Measurements from ENCODE around the gene PLD2.

DNA sequence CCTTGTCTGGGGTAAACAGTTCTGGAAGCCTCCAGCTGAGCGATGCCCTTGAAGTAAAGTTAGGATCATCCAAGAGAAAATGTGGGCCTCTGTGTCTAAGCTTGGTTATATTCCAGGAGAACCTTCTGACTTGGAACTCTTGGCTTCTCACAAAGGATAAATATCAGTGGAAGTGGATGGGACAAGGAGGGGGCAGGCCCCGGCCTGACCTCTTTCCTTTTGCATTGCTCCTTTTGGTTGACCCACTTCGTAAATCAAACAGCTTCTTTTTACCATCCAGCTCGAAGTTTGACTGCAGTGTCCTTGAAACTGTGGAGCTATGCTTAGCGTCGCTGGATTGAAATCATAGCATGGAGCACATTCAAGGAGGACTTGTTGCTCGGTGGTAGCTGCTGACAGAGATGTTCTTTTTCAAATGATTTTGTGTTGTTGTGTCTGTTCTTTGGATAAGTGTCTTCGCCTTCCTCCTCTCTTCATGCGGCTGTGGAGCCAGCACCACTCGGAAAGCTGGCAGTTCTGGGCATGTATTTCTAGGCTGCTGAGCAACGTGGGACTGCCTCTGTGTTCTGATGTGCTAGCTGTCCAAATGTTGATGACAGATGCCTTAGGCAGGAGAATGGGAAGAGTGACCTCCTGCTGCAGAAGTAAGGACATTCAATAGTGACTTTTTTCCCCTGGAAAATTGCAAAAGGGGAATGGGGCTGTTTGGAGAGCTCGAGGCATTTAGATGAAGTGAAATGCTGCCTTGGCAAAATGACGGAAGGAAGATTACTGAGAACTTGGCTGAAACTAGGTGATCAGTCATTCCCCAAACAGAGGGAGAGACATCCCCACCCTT, 30.7 kb downstream of the PLD2 start:
- TF ChIP-seq, protein P1, sequence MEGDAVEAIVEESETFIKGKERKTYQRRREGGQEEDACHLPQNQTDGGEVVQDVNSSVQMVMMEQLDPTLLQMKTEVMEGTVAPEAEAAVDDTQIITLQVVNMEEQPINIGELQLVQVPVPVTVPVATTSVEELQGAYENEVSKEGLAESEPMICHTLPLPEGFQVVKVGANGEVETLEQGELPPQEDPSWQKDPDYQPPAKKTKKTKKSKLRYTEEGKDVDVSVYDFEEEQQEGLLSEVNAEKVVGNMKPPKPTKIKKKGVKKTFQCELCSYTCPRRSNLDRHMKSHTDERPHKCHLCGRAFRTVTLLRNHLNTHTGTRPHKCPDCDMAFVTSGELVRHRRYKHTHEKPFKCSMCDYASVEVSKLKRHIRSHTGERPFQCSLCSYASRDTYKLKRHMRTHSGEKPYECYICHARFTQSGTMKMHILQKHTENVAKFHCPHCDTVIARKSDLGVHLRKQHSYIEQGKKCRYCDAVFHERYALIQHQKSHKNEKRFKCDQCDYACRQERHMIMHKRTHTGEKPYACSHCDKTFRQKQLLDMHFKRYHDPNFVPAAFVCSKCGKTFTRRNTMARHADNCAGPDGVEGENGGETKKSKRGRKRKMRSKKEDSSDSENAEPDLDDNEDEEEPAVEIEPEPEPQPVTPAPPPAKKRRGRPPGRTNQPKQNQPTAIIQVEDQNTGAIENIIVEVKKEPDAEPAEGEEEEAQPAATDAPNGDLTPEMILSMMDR (IDR thresholded peaks at IDR 0.05; ENCODE audit: low read depth, low read length, poor library complexity, severe bottlenecking) = no peak
- TF ChIP-seq EZH2phosphoT487 (IDR thresholded peaks at IDR 0.05; ENCODE audit: borderline replicate concordance, low read length) = no peak

Measured in DOHH2 (cell line).